ENCODE data around the gene ZNF48.

The ZNF48 gene

GRCh38 chr16:30395155-30395991 lies at the start of gene ZNF48:
ZNF48 (plus strand) TSS chr16:30395420; CDS start chr16:30395795, 375 bp downstream.
- TF ChIP-seq, protein P1, sequence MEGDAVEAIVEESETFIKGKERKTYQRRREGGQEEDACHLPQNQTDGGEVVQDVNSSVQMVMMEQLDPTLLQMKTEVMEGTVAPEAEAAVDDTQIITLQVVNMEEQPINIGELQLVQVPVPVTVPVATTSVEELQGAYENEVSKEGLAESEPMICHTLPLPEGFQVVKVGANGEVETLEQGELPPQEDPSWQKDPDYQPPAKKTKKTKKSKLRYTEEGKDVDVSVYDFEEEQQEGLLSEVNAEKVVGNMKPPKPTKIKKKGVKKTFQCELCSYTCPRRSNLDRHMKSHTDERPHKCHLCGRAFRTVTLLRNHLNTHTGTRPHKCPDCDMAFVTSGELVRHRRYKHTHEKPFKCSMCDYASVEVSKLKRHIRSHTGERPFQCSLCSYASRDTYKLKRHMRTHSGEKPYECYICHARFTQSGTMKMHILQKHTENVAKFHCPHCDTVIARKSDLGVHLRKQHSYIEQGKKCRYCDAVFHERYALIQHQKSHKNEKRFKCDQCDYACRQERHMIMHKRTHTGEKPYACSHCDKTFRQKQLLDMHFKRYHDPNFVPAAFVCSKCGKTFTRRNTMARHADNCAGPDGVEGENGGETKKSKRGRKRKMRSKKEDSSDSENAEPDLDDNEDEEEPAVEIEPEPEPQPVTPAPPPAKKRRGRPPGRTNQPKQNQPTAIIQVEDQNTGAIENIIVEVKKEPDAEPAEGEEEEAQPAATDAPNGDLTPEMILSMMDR (IDR thresholded peaks at IDR 0.05; ENCODE audit: low read depth, low read length): peak; percentile 64
- Histone ChIP-seq H3K9me3 (ENCODE audit: severe bottlenecking) (no peaks in the 10 kb centered on the region), H3K27ac (peak within 1 kb of the TSS; percentile 98), H3K36me3 (peaks cover 29% of the 10 kb centered on the region), H3K27me3 (ENCODE audit: insufficient read depth, low read depth, severe bottlenecking) (no peaks in the 10 kb centered on the region), H3K4me3 (ENCODE audit: low read depth, low read length) (peak within 1 kb of the TSS; percentile 74)
- DNase-seq: peak; percentile 92

- DNase-seq: no peak
- TF ChIP-seq, protein P1 (IDR thresholded peaks at IDR 0.05; ENCODE audit: low read depth, low read length): no peak
- H3K4me3 ChIP-seq (ENCODE audit: low read depth, low read length): no peak overlapping the region
- no peaks in the 10 kb centered on the region for H3K9me3 ChIP-seq (ENCODE audit: severe bottlenecking)
- peaks cover 12% of the 10 kb centered on the region for H3K36me3 ChIP-seq
- no peaks in the 10 kb centered on the region for H3K27me3 ChIP-seq (ENCODE audit: insufficient read depth, low read depth, severe bottlenecking)
- no peak overlapping the region for H3K27ac ChIP-seq
Observed at GRCh38 chr16:30346286-30346685, 48.9 kb upstream of the ZNF48 start.

- TF ChIP-seq, protein P1 (IDR thresholded peaks at IDR 0.05; ENCODE audit: low read depth, low read length): no peak
- Histone ChIP-seq H3K9me3 (ENCODE audit: severe bottlenecking) (no peaks in the 10 kb centered on the region), H3K27ac (no peak overlapping the region), H3K4me3 (ENCODE audit: low read depth, low read length) (no peak overlapping the region), H3K27me3 (ENCODE audit: insufficient read depth, low read depth, severe bottlenecking) (no peaks in the 10 kb centered on the region), H3K36me3 (peaks cover 30% of the 10 kb centered on the region)
- no peak for DNase-seq
Observed at GRCh38 chr16:30348113-30348512, 47.1 kb upstream of the ZNF48 start.

- Histone ChIP-seq H3K4me3 (ENCODE audit: low read depth, low read length) (no peak overlapping the region), H3K36me3 (peaks cover 38% of the 10 kb centered on the region), H3K27me3 (ENCODE audit: insufficient read depth, low read depth, severe bottlenecking) (no peaks in the 10 kb centered on the region), H3K27ac (no peak overlapping the region), H3K9me3 (ENCODE audit: severe bottlenecking) (no peaks in the 10 kb centered on the region)
- DNase-seq: no peak
- TF ChIP-seq, protein P1 (IDR thresholded peaks at IDR 0.05; ENCODE audit: low read depth, low read length): no peak
Observed at GRCh38 chr16:30348929-30349328, 46.3 kb upstream of the ZNF48 start.

- Histone ChIP-seq H3K9me3 (ENCODE audit: severe bottlenecking) (no peaks in the 10 kb centered on the region), H3K27ac (no peak overlapping the region), H3K4me3 (ENCODE audit: low read depth, low read length) (no peak overlapping the region), H3K27me3 (ENCODE audit: insufficient read depth, low read depth, severe bottlenecking) (no peaks in the 10 kb centered on the region), H3K36me3 (peaks cover 39% of the 10 kb centered on the region)
- no peak for DNase-seq
- TF ChIP-seq, protein P1 (IDR thresholded peaks at IDR 0.05; ENCODE audit: low read depth, low read length): no peak
Observed at GRCh38 chr16:30349675-30350074, 45.5 kb upstream of the ZNF48 start.
